IMR-90 (cell line): ENCODE results near the gene NOP14. TPM values are rescaled to one million over a fixed set of nuclear protein-coding genes. Genes with fewer than 3 reads are reported as not detected.

Experiments
- ATAC-seq: fragments of 200-7000 bp; cut with Tn5 transposase; 2 replicates; pipeline ENCODE4 v1.9.1; 2020; ENCODE audit warnings: low read depth, mild to moderate bottlenecking, moderate library complexity
- BruUV-seq: library from RNA; stranded (reverse); fragments of 400-500 nt; replicated peaks from 2 replicates; lab custom pipeline; 2021; lab: Mats Ljungman, UMichigan
- CTCF ChIA-PET: fragments of 300-600 bp; formaldehyde crosslinking; extraction: SDS; loops from one replicate; lab custom pipeline; 2021; ENCODE audit warnings: antibody characterized with exemption; lab: Yijun Ruan, JAX
- POLR2A ChIA-PET: fragments of 300-600 bp; sonication (Branson Sonifier 250); formaldehyde crosslinking; loops from one replicate; lab custom pipeline; 2022; ENCODE audit warnings: antibody characterized with exemption; ENCODE audit not compliant: unreplicated experiment; lab: Charles Lee
- DNase-seq: peaks from one replicate; pipeline ENCODE4 v3.0.0; 2013
- H2AFZ ChIP-seq: replicated peaks from 2 replicates; pipeline ENCODE3; 2013; ENCODE audit warnings: low read length, mild to moderate bottlenecking; ENCODE audit not compliant: poor library complexity
- H2AK5ac ChIP-seq: 2 replicates; pipeline ENCODE4 v1.6.1; 2013; ENCODE audit warnings: low read depth, low read length, inconsistent platforms
- H2AK9ac ChIP-seq: replicated peaks from 2 replicates; pipeline ENCODE3; 2013; ENCODE audit warnings: mild to moderate bottlenecking, low read depth, low read length, moderate library complexity; ENCODE audit not compliant: poor library complexity
- H2BK120ac ChIP-seq: 2 replicates; pipeline ENCODE4 v1.6.1; 2013; ENCODE audit warnings: low read depth, low read length, inconsistent platforms
- H2BK15ac ChIP-seq: 3 replicates; pipeline ENCODE4 v1.6.1; 2013; ENCODE audit warnings: low read depth, low read length, inconsistent platforms
- H2BK20ac ChIP-seq: 2 replicates; pipeline ENCODE4 v1.6.1; 2013; ENCODE audit warnings: low read depth, mild to moderate bottlenecking, inconsistent platforms, low read length, moderate library complexity
- H2BK5ac ChIP-seq: 2 replicates; pipeline ENCODE4 v1.6.1; 2013; ENCODE audit warnings: mild to moderate bottlenecking, low read depth, low read length, inconsistent platforms; ENCODE audit not compliant: poor library complexity, severe bottlenecking
- H3K14ac ChIP-seq: replicated peaks from 2 replicates; pipeline ENCODE4 v1.6.1; 2013; ENCODE audit warnings: low read depth, low read length, inconsistent platforms
- H3K18ac ChIP-seq: 2 replicates; pipeline ENCODE4 v1.6.1; 2013; ENCODE audit warnings: low read depth, low read length, control low read depth
- H3K23ac ChIP-seq: 2 replicates; pipeline ENCODE4 v1.6.1; 2013; ENCODE audit warnings: low read depth, low read length, inconsistent platforms
- H3K27ac ChIP-seq: 2 replicates; pipeline ENCODE4 v1.5.1; 2013; ENCODE audit warnings: mild to moderate bottlenecking, control low read depth, low read length; ENCODE audit not compliant: insufficient read depth
- H3K27me3 ChIP-seq: 2 replicates; pipeline ENCODE4 v1.6.1; 2013; ENCODE audit warnings: low read length; ENCODE audit not compliant: control insufficient read depth, insufficient read depth
- H3K36me3 ChIP-seq: 2 replicates; pipeline ENCODE4 v1.6.1; 2013; ENCODE audit warnings: low read length, mixed read lengths; ENCODE audit not compliant: control insufficient read depth, insufficient read depth
- H3K4ac ChIP-seq: 2 replicates; pipeline ENCODE4 v1.6.1; 2013; ENCODE audit warnings: low read depth, low read length, inconsistent platforms
- H3K4me1 ChIP-seq: 2 replicates; pipeline ENCODE4 v1.6.1; 2013; ENCODE audit warnings: low read length, mixed read lengths; ENCODE audit not compliant: control insufficient read depth, insufficient read depth
- H3K4me2 ChIP-seq: 2 replicates; pipeline ENCODE4 v1.6.1; 2013; ENCODE audit warnings: low read depth, mild to moderate bottlenecking, control low read depth, low read length, moderate library complexity
- H3K4me3 ChIP-seq: 2 replicates; pipeline ENCODE4 v1.5.1; 2013; ENCODE audit warnings: low read depth, mild to moderate bottlenecking, control low read depth, low read length, moderate library complexity; ENCODE audit not compliant: insufficient read depth
- H3K56ac ChIP-seq: 2 replicates; pipeline ENCODE4 v1.6.1; 2013; ENCODE audit warnings: low read length, inconsistent platforms; ENCODE audit not compliant: insufficient read depth; ENCODE audit errors: extremely low read depth
- H3K79me1 ChIP-seq, 2 experiments: 2 replicates each; pipeline ENCODE4 v1.6.1; 2013; ENCODE audit warnings: low read length in 2 of 2, inconsistent platforms in 1 of 2, low read depth in 1 of 2
- H3K9ac ChIP-seq: 2 replicates; pipeline ENCODE4 v1.6.1; 2013; ENCODE audit warnings: low read depth, low read length, control low read depth
- H3K9me1 ChIP-seq: 2 replicates; pipeline ENCODE4 v1.6.1; 2013; ENCODE audit warnings: low read length, inconsistent platforms; ENCODE audit not compliant: insufficient read depth
- H3K9me3 ChIP-seq: 2 replicates; pipeline ENCODE4 v1.6.1; 2013; ENCODE audit warnings: low read length; ENCODE audit not compliant: control insufficient read depth, insufficient read depth
- H4K20me1 ChIP-seq: 2 replicates; pipeline ENCODE4 v1.6.1; 2013; ENCODE audit warnings: low read length, inconsistent platforms; ENCODE audit not compliant: insufficient read depth
- H4K5ac ChIP-seq: 2 replicates; pipeline ENCODE4 v1.6.1; 2013; ENCODE audit warnings: mild to moderate bottlenecking, low read depth, low read length, control low read depth
- H4K8ac ChIP-seq, 2 experiments: 2 replicates each; pipeline ENCODE4 v1.6.1; 2013; ENCODE audit warnings: low read depth in 2 of 2, low read length in 2 of 2, control low read depth in 1 of 2, inconsistent platforms in 1 of 2
- H4K91ac ChIP-seq: 2 replicates; pipeline ENCODE4 v1.6.1; 2013; ENCODE audit warnings: low read depth, low read length, inconsistent platforms; ENCODE audit not compliant: insufficient read depth
- CHD1 ChIP-seq: IDR thresholded peaks from 2 replicates; pipeline ENCODE4 v1.6.1; 2012; ENCODE audit warnings: low read depth, low read length, improper control_type of control experiment
- MXI1 ChIP-seq: IDR thresholded peaks from 2 replicates; pipeline ENCODE4 v1.6.1; 2012; ENCODE audit warnings: low read depth, mild to moderate bottlenecking, low read length, moderate library complexity, borderline replicate concordance
- POLR2A ChIP-seq: IDR thresholded peaks from 2 replicates; pipeline ENCODE4 v1.6.1; 2012; ENCODE audit warnings: mild to moderate bottlenecking, low read depth, low read length
- RAD21 ChIP-seq: IDR thresholded peaks from 2 replicates; pipeline ENCODE4 v1.6.1; 2012; ENCODE audit warnings: low read length, improper control_type of control experiment
- RFX5 ChIP-seq: IDR thresholded peaks from 2 replicates; pipeline ENCODE4 v1.8.0; 2012; ENCODE audit warnings: low read depth, mild to moderate bottlenecking, low read length, moderate library complexity
- WGBS, 2 experiments: methylation state at CpG; one replicate each; pipeline versions ENCODE4 v1.1.5 to v1.1.7; 2013; ENCODE audit warnings: missing lambda C conversion rate in 2 of 2; ENCODE audit not compliant: insufficient read length in 1 of 2; ENCODE audit errors: extremely low coverage in 2 of 2; 5-methylcytosine and 5-hydroxymethylcytosine counted together
- dilution Hi-C: fragments of 300-500 bp; cut with HindIII; formaldehyde crosslinking; loops from one replicate; pipeline ENCODE4 v1.14.3; 2018; ENCODE audit warnings: low sequenced_read_pairs; ENCODE audit not compliant: unreplicated experiment
- in situ Hi-C: fragments of 300-500 bp; cut with MboI; formaldehyde crosslinking; loops from 3 replicates; pipeline ENCODE4 v1.14.3; 2019; ENCODE audit warnings: low sequenced_read_pairs, inconsistent platforms, mixed read lengths
- intact Hi-C: fragments of 100-400 bp; cut with micrococcal nuclease; formaldehyde crosslinking; loops from 2 replicates; pipeline ENCODE4 v1.10.0; 2022
- polyA plus RNA-seq, 3 experiments: library from polyadenylated mRNA; depleted of rRNA; stranded (reverse); fragments of >200 nt; gene quantifications; 2 replicates each; pipeline ENCODE4 v1.2.3, GENCODE V29; 2012; ENCODE audit warnings: low replicate concordance in 1 of 3
- total RNA-seq: library from RNA; depleted of rRNA; stranded (reverse); fragments of >200 nt; gene quantifications from 2 replicates; pipeline ENCODE4 v1.2.3, GENCODE V29; 2012
- TF ChIP-seq, protein P1 (sequence below): fragments of 150-350 bp; IDR thresholded peaks from 2 replicates; pipeline ENCODE4 v1.6.1; 2017; ENCODE audit warnings: mild to moderate bottlenecking, antibody characterized with exemption, low read length, low read depth
- TF ChIP-seq, protein P2 (sequence below): fragments of 150-350 bp; IDR thresholded peaks from 2 replicates; pipeline ENCODE4 v1.6.1; 2016; ENCODE audit warnings: low read depth, mild to moderate bottlenecking, low read length, moderate library complexity, borderline replicate concordance
- TF ChIP-seq, protein P3 (sequence below): conservative IDR thresholded peaks from 2 replicates; pipeline ENCODE4 v1.5.1; 2012; ENCODE audit warnings: mild to moderate bottlenecking, low read depth, low read length, improper control_type of control experiment

NOP14 gene
- total and polyA plus RNA-seq, 2 of the 4 experiments (the other 2 are of a cell fraction) = 10.9 to 12.6 TPM

DNA sequence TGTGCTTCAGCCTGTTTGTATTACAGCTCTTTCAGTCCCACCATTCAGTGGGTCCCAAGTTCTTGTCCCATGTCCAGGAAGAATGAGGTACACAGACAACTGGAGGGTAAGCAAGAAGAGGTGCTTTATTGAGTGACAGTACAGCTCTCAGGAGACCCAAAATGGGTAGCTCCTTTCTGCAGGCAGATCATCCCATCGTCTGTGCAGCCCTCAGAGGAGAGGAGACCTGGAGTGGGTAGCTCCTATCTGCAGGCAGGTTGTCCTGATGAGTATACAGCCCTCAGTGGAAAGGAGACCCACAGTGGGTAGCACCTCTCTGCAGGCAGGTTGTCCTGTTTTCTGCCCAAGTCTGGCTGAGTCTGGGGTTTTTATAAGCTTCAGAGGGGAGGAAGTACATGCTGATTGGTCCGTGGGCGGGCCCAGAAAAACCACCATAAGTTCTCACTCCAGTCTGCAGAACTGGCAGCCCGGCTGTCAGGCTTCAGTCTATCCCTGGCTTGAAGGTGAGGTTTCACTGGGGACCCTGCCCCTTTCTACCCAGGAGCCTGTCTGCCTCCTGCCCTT is 18.1 kb upstream of the NOP14 start:
- ChIA-PET CTCF (no interaction called here), POLR2A (no interaction called here)
- Histone ChIP-seq H3K4me2 (no peak overlapping the region), H3K79me1 (no peaks in the 10 kb centered on the region), H2AK9ac (no peak overlapping the region), H3K36me3 (no peaks in the 10 kb centered on the region), H3K9me3 (peaks cover 12% of the 10 kb centered on the region), H3K14ac (no peak overlapping the region), H3K27me3 (peaks cover 2% of the 10 kb centered on the region), H2AK5ac (no peak overlapping the region), H2AFZ (no peak overlapping the region), H3K4me1 (no peaks in the 10 kb centered on the region), H3K4me3 (no peak overlapping the region), H3K56ac (no peak overlapping the region), H2BK20ac (no peak overlapping the region), H3K4ac (no peak overlapping the region), H4K20me1 (no peaks in the 10 kb centered on the region), H3K27ac (no peak overlapping the region), H2BK15ac (no peak overlapping the region), H2BK120ac (no peak overlapping the region), H3K9ac (no peak overlapping the region), H3K9me1 (no peaks in the 10 kb centered on the region), H4K91ac (no peak overlapping the region), H4K8ac (no peak overlapping the region), H3K23ac (no peak overlapping the region), H3K18ac (no peak overlapping the region), H4K5ac (no peak overlapping the region), H2BK5ac (no peak overlapping the region)
- WGBS, 2 experiments = 58% methylated on average over 2 of the region's 4 CpGs; no CpG with 5 or more reads in 1 of the 2 experiments
- ATAC-seq (no peak), DNase-seq (no peak)
- TF ChIP-seq RAD21 = no peak
- TF ChIP-seq, protein P1, sequence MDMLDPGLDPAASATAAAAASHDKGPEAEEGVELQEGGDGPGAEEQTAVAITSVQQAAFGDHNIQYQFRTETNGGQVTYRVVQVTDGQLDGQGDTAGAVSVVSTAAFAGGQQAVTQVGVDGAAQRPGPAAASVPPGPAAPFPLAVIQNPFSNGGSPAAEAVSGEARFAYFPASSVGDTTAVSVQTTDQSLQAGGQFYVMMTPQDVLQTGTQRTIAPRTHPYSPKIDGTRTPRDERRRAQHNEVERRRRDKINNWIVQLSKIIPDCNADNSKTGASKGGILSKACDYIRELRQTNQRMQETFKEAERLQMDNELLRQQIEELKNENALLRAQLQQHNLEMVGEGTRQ = no peak
- TF ChIP-seq RFX5 = no peak
- no peak for TF ChIP-seq POLR2A
- TF ChIP-seq, protein P2, sequence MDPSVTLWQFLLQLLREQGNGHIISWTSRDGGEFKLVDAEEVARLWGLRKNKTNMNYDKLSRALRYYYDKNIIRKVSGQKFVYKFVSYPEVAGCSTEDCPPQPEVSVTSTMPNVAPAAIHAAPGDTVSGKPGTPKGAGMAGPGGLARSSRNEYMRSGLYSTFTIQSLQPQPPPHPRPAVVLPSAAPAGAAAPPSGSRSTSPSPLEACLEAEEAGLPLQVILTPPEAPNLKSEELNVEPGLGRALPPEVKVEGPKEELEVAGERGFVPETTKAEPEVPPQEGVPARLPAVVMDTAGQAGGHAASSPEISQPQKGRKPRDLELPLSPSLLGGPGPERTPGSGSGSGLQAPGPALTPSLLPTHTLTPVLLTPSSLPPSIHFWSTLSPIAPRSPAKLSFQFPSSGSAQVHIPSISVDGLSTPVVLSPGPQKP = no peak
- TF ChIP-seq, protein P3, sequence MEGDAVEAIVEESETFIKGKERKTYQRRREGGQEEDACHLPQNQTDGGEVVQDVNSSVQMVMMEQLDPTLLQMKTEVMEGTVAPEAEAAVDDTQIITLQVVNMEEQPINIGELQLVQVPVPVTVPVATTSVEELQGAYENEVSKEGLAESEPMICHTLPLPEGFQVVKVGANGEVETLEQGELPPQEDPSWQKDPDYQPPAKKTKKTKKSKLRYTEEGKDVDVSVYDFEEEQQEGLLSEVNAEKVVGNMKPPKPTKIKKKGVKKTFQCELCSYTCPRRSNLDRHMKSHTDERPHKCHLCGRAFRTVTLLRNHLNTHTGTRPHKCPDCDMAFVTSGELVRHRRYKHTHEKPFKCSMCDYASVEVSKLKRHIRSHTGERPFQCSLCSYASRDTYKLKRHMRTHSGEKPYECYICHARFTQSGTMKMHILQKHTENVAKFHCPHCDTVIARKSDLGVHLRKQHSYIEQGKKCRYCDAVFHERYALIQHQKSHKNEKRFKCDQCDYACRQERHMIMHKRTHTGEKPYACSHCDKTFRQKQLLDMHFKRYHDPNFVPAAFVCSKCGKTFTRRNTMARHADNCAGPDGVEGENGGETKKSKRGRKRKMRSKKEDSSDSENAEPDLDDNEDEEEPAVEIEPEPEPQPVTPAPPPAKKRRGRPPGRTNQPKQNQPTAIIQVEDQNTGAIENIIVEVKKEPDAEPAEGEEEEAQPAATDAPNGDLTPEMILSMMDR = no peak
- TF ChIP-seq MXI1 = no peak
- TF ChIP-seq CHD1 = no peak
- BruUV-seq = no TSS peak
- intact Hi-C loops = no loop called here
- dilution Hi-C loops = no loop called here
- in situ Hi-C loops = no loop called here
